AG10803 (cell line): ENCODE results near the gene DUSP16.

Experiments used
- DNase-seq: peaks from one replicate; pipeline ENCODE4 v3.0.0; 2010; ENCODE audit warnings: low read depth
- H3K4me3 ChIP-seq: 2 replicates; pipeline ENCODE4 v1.5.1; 2011; ENCODE audit warnings: mild to moderate bottlenecking, low read length, control low read depth
- TF ChIP-seq, protein P1 (sequence below): conservative IDR thresholded peaks from 2 replicates; pipeline ENCODE4 v1.5.1; 2011; ENCODE audit warnings: mild to moderate bottlenecking, low read length, control low read depth, inconsistent platforms

The DUSP16 gene

DNA sequence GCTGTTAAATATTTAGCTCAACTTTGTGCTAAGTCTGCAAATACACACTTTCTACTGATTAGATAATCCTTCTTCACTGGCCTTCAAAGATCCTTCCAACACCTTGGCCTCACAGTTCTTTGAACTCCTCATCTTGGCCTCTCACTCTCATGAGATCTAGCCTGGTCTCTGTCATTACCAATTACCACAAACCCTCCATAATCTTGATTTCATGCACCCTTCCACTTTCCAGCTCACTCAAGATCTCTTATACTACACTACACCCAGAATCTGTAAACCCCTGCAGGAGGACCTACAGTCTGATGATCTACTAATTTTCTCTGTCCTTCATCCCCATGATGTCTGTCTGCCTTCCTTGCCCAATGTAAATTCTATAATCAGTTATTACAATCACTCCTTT, 71.1 kb downstream of the DUSP16 start:
- TF ChIP-seq, protein P1, sequence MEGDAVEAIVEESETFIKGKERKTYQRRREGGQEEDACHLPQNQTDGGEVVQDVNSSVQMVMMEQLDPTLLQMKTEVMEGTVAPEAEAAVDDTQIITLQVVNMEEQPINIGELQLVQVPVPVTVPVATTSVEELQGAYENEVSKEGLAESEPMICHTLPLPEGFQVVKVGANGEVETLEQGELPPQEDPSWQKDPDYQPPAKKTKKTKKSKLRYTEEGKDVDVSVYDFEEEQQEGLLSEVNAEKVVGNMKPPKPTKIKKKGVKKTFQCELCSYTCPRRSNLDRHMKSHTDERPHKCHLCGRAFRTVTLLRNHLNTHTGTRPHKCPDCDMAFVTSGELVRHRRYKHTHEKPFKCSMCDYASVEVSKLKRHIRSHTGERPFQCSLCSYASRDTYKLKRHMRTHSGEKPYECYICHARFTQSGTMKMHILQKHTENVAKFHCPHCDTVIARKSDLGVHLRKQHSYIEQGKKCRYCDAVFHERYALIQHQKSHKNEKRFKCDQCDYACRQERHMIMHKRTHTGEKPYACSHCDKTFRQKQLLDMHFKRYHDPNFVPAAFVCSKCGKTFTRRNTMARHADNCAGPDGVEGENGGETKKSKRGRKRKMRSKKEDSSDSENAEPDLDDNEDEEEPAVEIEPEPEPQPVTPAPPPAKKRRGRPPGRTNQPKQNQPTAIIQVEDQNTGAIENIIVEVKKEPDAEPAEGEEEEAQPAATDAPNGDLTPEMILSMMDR: no peak

DNA sequence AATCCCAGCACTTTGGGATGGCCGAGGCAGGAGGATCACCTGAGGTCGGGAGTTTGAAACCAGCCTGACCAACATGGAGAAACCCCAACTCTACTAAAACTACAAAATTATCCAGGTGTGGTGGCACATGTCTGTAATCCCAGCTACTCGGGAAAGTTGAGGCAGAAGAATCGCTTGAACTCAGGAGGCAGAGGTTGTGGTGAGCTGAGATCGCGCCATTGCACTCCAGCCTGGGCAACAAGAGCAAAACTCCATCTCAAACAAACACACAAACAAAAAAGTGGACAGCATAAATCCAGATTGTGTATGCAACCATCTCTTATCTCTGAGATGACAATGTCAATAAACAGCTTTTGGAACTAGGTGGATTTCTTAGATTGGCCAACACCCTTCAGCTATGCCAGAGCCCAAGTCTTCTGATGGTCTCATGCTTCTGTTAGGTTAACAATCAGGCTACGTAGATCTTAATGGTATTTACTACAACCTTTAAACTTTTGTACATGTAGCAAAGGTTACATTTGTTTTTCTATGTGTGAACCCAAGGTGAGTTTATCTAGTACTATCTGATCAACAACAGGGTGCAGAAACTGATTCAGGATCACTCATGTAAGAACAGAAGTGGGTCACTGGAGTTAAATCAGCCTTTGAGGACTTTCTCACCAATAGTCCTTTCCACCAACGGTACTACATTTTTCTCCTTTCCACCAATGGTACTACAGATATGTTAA, 73.7 kb downstream of the DUSP16 start:
- DNase-seq: no peak
- no peak overlapping the region for H3K4me3 ChIP-seq
- TF ChIP-seq, protein P1: no peak

More for the DNA sequence above, 71.1 kb downstream of the DUSP16 start:
- DNase-seq: no peak
- H3K4me3 ChIP-seq: no peak overlapping the region

DNA sequence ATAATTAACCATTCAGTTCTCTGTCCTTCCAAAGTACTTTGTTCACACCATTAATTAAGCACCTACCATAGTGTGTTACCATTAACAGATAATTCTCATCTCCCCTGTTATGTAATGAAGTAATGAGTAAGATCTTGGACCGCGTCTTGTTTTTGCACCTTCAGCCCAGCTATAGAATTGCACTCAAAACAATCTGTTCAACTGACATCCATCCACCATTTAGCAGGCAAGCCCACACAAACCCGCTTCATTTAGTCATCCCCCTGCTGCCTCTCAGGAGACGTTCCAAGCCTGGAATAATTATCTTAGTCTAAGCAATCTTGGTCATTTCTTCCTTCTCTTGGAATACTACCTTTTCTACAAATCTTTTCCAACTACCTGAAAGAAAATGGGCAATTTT, 74.4 kb downstream of the DUSP16 start:
- no peak overlapping the region for H3K4me3 ChIP-seq
- no peak for DNase-seq
- TF ChIP-seq, protein P1: no peak

DNA sequence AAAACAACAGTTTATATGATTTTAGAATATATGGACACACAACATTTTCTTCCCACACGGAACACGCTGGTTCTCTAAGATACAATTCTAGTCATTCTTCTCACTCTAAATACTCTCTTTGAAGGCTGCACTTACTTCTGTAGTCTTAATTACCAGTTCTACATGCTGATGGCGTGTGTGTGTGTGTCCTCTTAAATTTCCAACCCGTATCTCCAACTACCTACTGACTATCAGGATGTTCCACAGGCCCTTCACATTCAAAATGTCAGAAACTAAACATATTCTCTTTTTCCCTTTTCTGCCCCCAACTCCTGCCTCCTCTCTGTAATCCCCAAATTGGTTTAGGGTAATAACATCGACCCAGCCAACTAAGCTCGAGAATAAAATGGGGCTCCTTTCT, 75.2 kb downstream of the DUSP16 start:
- DNase-seq: no peak
- H3K4me3 ChIP-seq: no peak overlapping the region
- TF ChIP-seq, protein P1: no peak

DNA sequence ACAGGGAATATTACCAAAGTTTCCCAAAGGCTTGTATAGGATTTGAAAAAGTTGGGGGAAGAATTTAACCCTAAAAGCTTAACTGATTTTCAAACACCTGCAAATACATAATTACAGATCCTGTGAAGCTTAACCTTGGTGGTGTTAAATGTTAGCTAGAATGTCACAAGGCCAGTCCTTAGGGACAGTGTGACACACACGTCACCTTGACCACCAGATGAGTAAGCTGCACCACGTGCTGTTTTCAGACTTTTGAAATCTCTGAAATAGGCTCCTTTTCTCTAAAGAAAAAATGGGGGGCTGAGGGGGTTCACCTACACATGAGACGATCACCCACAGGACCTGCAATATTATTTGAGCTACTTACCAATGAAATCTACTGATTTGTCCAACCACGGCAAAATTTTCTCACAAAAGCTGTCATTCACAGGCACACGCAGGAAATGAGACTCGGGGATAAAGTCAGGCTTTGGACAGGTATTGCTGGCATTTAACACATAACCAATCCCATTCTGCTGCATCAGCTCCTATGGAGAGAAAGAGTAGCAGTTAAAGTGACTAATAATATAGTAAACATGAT, 75.9 kb downstream of the DUSP16 start:
- no peak overlapping the region for H3K4me3 ChIP-seq
- DNase-seq: no peak
- TF ChIP-seq, protein P1: no peak

DNA sequence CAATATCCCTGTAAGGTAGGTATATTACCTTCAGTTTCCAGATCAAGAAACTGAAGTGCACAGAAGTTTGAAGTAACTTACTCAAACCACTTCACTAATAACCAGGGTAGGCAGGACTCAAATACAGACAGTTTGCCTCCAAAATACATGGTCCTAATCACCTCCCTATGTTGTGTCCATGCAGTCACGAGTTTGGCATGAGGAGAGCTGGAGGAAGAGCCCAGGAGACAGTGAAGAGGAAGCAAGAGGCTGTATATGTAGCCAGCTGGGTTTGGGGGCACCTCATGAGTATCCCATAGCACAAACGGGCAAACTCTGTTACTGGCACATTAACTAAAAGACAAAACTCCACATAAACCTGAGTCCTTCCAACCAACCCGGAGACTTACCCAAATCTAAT, 79.2 kb downstream of the DUSP16 start:
- TF ChIP-seq, protein P1: no peak

DNA sequence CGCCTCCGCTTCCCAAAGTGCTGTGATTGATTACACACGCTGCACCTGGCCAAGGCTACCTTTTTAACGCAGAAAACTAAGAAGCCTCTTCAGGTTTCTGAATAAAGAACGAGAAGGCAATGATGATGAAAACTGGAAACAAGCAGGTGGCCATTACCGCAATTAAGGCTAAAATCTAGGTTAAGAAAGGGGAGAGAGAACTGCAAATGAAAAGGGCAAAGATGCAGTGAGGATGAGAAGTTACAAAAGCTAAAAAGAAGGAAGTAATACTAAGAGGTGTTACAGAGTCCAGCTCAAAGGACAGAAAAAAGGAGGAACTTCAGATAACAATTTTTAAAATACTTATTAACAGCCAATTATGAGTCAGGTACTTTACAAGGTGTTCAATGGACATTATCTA, 79.7 kb downstream of the DUSP16 start:
- TF ChIP-seq, protein P1: no peak
- H3K4me3 ChIP-seq: no peak overlapping the region
- DNase-seq: no peak

More for the DNA sequence above, 79.2 kb downstream of the DUSP16 start:
- DNase-seq: no peak
- no peak overlapping the region for H3K4me3 ChIP-seq
